Jurkat, Clone E6-1 (cell line): Measurements from ENCODE around the gene KIN. TPM values are rescaled to one million over a fixed set of nuclear protein-coding genes. Genes with fewer than 3 reads are reported as not detected.
"Not testable (repeated sequence)": the region's sequence is repeated elsewhere in the genome, so short reads cannot be mapped to it uniquely, and the experiment has no call there.

Experiments used
- DNase-seq: peaks from one replicate; pipeline ENCODE4 v3.0.0-alpha.2; 2011; ENCODE audit warnings: low read depth, low spot score
- H3K4me3 ChIP-seq: 2 replicates; pipeline ENCODE4 v1.5.1; 2011; ENCODE audit warnings: mild to moderate bottlenecking, low read length, control low read depth, moderate library complexity
- polyA plus RNA-seq: library from polyadenylated mRNA; unstranded; fragments of >200 nt; gene quantifications from one replicate; pipeline ENCODE4 v1.2.1, GENCODE V29; 2012; ENCODE audit warnings: missing spikeins; ENCODE audit not compliant: insufficient read length, insufficient read depth

KIN gene, protein sequence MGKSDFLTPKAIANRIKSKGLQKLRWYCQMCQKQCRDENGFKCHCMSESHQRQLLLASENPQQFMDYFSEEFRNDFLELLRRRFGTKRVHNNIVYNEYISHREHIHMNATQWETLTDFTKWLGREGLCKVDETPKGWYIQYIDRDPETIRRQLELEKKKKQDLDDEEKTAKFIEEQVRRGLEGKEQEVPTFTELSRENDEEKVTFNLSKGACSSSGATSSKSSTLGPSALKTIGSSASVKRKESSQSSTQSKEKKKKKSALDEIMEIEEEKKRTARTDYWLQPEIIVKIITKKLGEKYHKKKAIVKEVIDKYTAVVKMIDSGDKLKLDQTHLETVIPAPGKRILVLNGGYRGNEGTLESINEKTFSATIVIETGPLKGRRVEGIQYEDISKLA
- polyA plus RNA-seq: 14.9 TPM

- H3K4me3 ChIP-seq: peak within 1 kb of the TSS; percentile 78
- peak; percentile 92 for DNase-seq
Measured at GRCh38 chr10:7787857-7788638, at the start of gene KIN, which contains the start of gene ATP5F1C. TSS of gene KIN (minus strand) at chr10:7787993. CDS start at chr10:7787933, 60 bp downstream. TSS of gene ATP5F1C (plus strand) at chr10:7788177. CDS start at chr10:7788208, 31 bp downstream.

DNA sequence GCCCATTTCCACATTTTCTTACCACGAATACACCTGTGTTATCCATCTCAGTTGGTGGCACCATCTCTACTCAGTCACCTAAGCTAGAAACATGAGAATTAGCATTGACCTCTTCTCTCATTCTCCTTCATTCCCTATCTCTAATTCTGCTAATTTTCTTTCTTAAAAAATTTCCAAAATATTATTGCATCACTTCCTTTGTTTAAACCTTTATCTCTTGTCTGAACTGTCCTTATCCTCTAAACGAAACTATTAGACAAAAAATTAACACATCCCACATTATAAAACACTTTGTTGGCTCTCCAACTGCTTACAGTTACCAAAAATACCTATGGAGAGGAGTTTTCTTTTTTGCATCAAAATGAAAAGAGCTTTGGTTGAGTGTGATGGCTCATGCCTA lies 48.8 kb upstream of the KIN start:
- no peak for DNase-seq
- no peak overlapping the region for H3K4me3 ChIP-seq

DNA sequence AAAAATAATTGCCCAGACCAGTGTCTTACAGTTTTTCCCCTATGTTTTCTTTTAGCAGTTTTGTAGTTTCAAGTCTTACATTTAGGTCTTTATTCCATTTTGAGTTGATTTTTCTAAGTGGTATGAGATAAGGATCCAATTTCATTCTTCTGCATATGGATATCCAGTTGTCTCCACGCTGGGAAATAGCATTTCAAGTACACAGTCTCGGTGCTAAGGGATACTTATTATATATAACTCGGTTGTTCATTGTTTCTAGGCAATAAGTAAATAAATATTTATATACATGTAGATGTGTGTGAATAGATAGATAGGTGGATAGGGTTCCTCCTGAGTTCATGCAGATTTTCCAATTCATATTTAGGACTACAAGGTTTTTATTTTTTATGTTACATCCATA lies 46.5 kb upstream of the KIN start:
- DNase-seq: no peak
- H3K4me3 ChIP-seq: no peak overlapping the region

DNA sequence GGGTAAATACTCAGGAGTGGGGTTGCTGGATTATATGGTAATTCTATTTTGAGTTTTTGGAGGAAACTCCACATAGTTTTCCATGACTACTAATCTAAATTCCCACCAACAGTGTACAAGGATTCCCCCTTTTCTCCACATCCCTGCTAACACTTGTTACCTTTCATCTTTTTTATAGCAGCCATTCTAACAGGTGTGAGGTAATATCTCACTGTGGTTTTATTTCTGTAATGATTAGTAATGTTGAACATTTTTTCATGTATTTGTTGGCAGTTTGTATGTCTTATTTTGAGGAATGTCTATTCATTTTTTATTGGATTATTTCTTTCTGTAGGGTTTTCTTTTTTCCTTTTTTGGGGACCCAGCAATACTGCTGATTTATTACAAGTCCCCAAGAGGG lies 45.4 kb upstream of the KIN start:
- no peak overlapping the region for H3K4me3 ChIP-seq
- no peak for DNase-seq

DNA sequence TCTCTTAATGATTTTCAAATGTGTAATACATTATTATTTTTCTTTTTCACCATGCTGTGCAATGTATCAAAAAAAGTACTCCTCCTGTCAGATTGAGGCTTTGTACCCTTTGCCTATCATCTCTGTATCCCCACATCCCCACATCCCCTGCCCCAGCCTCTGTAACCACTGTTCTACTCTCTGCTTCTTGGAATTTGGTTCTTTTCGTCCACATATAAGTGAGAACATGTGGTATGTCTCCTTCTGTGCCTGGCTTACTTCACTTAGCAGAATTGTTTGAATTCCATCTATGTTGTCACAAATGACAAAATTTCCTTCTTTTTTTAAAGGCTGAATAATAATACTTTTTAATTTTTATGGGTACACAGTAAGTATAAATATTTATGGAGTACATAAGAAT lies 44.3 kb upstream of the KIN start:
- DNase-seq: no peak

DNA sequence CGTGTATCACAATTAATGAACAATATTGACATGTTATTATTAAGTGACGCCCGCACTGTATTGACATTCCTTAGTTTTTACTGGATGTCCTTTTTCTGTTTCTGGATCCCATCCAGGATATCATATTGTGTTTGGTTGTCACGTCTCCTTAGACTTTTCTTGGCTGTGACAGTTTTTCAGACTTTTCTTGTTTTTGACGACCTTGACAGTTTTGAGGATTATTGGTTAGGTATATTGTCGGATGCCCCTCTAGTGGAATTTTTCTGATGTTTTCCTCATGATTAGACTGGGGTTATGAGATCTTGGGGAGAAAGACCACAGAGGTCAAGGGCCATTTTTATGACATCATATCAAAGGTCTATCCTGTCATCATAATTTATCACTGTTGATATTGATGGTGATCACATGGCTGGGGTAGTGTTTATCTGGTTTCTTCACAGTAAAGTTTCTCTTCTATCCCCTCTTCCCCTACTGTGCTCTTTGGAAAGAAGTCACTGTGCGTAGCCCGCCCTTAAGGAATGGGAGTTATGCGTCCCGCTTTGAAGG lies 41.6 kb upstream of the KIN start:
- H3K4me3 ChIP-seq: no peak overlapping the region
- DNase-seq: no peak

More for the DNA sequence above, 44.3 kb upstream of the KIN start:
- no peak overlapping the region for H3K4me3 ChIP-seq

DNA sequence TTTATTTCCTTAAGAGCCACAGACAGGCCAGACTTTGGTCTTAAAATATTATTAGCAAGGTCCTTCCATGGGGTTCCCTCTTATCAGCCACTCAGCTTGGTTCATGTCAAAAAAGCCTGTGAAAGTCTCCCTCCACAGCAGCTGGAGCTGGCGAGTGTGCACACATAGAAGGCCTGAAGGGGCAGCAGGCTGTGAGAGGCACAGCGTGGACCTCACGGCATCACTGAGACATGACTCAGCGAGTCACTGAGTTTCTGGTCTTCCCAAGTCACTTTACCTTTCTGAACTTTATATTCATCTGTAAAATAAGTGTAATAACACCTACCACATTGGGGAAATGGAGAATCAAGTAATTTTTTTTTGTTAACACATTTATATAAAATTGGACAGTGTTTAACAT lies 39.2 kb upstream of the KIN start:
- no peak overlapping the region for H3K4me3 ChIP-seq
- DNase-seq: no peak

GRCh38 chr10:7824251-7824650 lies 36.5 kb upstream of the KIN start:
- H3K4me3 ChIP-seq: no peak overlapping the region
- DNase-seq: no peak

GRCh38 chr10:7819121-7819460 lies 31.3 kb upstream of the KIN start:
- peak; percentile 16 for DNase-seq
- peak overlapping the region; percentile 95 for H3K4me3 ChIP-seq

GRCh38 chr10:7818295-7819120 lies 30.7 kb upstream of the KIN start, which contains the start of gene TAF3:
TSS of gene TAF3 (plus strand) at chr10:7818505. CDS start at chr10:7818710, 205 bp downstream.
- peak within 1 kb of the TSS; percentile 95 for H3K4me3 ChIP-seq
- DNase-seq: peak; percentile 86

- H3K4me3 ChIP-seq: peak overlapping the region; percentile 95
- DNase-seq: no peak
Measured at GRCh38 chr10:7817984-7818294, 30.1 kb upstream of the KIN start.

GRCh38 chr10:7817576-7817975 lies 29.8 kb upstream of the KIN start:
- no peak for DNase-seq
- H3K4me3 ChIP-seq: peak overlapping the region; percentile 95

DNA sequence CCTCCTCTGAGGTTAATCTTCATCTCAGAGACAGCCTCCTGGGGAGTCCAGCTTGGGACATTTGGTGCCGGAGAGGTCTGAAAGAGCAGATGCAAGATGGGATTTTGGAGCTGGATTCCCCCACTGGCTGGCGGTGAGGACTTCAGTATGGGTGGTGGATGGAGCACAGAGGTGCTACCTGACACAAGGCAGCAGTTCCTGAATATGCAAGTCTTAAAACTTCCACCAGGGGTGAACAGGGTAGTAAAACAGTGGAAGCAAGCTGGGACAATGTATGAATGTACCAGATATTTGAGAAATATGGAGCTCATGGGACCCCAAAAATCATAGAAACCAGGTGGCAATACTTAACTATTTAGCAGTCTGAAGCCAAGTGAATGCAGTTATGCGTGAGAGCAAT lies 25.7 kb upstream of the KIN start:
- peak; percentile 5 for DNase-seq
- H3K4me3 ChIP-seq: no peak overlapping the region

DNA sequence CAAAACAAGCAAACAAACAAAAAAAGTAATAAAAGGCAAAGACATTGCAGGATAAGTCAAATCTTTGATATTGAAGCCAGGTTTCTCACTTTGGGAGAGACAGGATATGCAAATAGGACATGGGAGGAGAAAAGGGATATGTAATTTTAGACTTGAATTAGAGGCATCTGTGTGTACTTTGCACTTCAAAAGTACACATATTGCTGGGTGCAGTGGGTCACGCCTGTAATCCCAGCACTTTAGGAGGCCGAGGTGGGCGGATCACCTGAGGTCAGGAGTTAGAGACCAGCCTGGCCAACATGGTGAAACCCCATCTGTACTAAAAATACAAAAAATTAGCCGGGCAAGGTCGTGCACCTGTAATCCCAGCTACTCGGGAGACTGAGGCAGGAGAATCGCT lies 23.9 kb upstream of the KIN start:
- DNase-seq, H3K4me3 ChIP-seq: not testable (repeated sequence)

DNA sequence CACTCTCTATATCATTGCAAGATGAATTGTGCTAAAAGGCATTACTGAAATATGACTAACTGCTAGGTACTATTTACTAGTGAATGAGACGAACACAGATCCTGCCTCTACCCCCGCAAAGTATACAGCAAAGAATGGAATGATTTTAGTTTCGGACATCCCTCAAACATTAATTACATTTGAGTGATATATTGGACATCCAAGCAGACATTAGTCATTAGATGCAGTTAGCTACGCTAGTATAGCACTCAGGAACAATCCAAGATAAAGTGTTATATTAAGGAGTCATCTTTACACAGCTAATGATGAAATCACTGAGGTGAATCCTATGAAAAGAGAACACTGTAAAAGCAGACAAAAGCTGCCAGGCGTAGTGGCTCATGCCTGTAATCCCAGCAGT lies 23.2 kb upstream of the KIN start:
- DNase-seq: no peak
- no peak overlapping the region for H3K4me3 ChIP-seq

DNA sequence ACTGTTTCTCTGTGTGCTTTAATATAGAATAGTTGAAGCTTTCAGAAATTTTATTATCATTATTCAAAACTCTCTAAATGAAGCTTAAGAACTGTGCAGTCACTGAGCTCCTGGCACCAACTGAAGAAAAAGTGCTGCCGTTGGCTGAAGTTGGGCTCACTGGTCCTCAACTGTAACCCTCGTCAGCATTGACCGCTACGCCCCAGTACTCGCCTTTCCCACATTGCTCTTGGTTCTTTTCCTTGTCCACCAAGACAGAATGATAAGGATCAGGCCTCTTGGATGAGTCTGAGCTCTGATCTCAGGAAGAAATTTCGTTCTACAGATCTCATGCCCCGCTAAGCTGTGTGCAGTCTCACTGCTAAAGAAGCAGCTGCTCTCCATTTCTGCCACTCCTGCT lies 22.6 kb upstream of the KIN start:
- H3K4me3 ChIP-seq: no peak overlapping the region
- no peak for DNase-seq

DNA sequence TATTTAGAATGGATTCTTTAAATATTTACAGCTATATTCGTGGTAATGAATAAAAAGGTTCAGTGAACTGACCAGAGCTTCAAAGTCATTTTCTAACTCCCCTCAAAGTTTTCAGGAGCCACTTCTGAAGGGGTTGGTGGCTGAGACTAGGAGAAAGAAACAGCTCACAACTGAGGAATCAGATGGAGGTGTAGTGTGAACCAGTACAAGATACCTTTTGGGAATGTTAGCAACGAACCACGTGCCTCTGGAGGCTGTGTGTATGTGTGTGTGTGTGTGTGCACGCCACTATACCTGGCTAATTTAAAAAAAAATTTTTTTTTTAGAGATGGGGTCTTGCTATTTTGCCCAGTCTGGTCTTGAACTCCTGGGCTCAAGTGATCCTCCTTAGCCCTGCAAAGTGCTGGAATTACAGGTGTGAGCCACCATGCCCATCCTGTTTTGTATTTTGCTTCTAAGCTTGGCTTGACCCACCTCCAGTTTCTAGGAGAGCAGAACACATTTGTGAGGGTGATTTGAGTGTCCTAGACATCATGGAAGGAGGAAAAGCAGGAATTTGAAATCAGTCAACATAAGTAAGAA lies 21.0 kb upstream of the KIN start:
- no peak for DNase-seq
- no peak overlapping the region for H3K4me3 ChIP-seq

DNA sequence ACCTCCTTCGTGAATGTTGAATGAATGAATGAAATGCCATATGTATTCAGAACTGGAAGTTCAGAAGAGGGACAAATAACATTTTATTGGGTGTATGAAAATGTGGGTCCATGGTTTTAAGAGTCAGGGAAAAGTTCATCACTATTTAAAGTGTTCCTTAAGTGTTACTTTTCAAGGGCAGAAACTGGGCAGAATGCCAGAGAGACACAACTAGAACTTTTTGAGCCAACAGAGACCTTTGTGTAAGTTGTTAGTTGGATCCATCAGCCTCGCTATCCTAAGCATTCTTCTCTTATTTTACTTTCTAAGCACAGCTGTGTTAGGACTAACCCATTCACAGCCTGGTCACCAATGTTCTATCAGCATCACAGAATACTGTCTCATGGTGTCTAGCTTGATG lies 16.9 kb upstream of the KIN start:
- no peak overlapping the region for H3K4me3 ChIP-seq
- DNase-seq: no peak

DNA sequence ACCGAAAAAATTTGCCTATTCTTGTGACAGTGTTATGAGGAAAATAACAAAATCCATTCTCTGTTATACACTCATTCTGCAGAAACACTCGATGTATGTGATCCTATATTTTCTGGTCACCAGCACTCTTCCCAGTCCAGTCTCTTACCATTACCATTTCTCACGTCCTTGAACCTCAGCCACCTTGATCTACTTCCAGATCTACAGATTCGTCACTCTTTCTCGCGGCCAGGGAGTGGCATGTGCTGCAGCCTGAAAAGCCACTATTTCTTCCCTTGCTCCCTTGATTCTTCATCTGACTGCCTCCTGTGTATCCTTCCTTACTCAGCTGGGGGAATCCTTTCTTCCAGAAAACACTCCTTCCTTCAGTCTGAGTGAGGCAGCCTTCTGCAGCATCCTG lies 16.4 kb upstream of the KIN start:
- no peak overlapping the region for H3K4me3 ChIP-seq
- DNase-seq: no peak
